ENCODE results near the gene SYNGAP1. TPM values are rescaled to one million over a fixed set of nuclear protein-coding genes. Genes with fewer than 3 reads are reported as not detected.

The SYNGAP1 gene
- total and polyA plus RNA-seq, 2 experiments from 2014 or later = 0.65 to 2.8 TPM

GRCh38 chr6:33411632-33412005, 8.2 kb upstream of the SYNGAP1 start:
- WGBS, 2 experiments (ENCODE audit: low coverage in 1 of 2, low lambda C conversion rate in 2 of 2, missing lambda C conversion rate in 2 of 2) = 45 to 46% methylated on average over 6 of the region's 6 CpGs
- Histone ChIP-seq H2AFZ (no peak overlapping the region), H3K4me1 (ENCODE audit: insufficient read depth) (peaks cover 22% of the 10 kb centered on the region; the same call in 1 of the 2 replicates), H4K20me1 (ENCODE audit: insufficient read depth) (no peaks in the 10 kb centered on the region), H3K27me3 (replicated peaks; ENCODE audit: insufficient read depth) (no peaks in the 10 kb centered on the region), H3K4me3 (peak overlapping the region; percentile 94), H3K27ac (peak overlapping the region; percentile 76), H3K9me3 (ENCODE audit: low read depth) (no peaks in the 10 kb centered on the region), H3K79me2 (ENCODE audit: insufficient read depth) (peaks cover 56% of the 10 kb centered on the region), H3K4me2 (ENCODE audit: unreplicated experiment) (peak overlapping the region; percentile 93), H3K9ac (peak overlapping the region; percentile 94), H3K9me2 (ENCODE audit: insufficient read depth) (no peaks in the 10 kb centered on the region), H3K36me3 (ENCODE audit: low read depth) (no peaks in the 10 kb centered on the region), H3F3A (ENCODE audit: insufficient read depth) (peaks cover 44% of the 10 kb centered on the region)
- DNase-seq = no peak
- in situ Hi-C loops (cut with MboI) = no loop called here
- no peak for TF ChIP-seq EZH2 (IDR thresholded peaks at IDR 0.05; ENCODE audit: insufficient read depth, poor library complexity, severe bottlenecking)
- TF ChIP-seq EZH2phosphoT487 (IDR thresholded peaks at IDR 0.05; ENCODE audit: insufficient read depth, low read depth) = no peak

- Histone ChIP-seq H3K79me2 (ENCODE audit: insufficient read depth) (peaks cover 61% of the 10 kb centered on the region), H3K4me2 (ENCODE audit: unreplicated experiment) (peak overlapping the region; percentile 93), H3F3A (ENCODE audit: insufficient read depth) (peaks cover 42% of the 10 kb centered on the region), H4K20me1 (ENCODE audit: insufficient read depth) (no peaks in the 10 kb centered on the region), H3K4me3 (peak overlapping the region; percentile 94), H3K9ac (peak overlapping the region; percentile 94), H2AFZ (no peak overlapping the region), H3K27ac (no peak overlapping the region; the same call in 1 of the 2 replicates), H3K27me3 (replicated peaks; ENCODE audit: insufficient read depth) (no peaks in the 10 kb centered on the region), H3K9me3 (ENCODE audit: low read depth) (no peaks in the 10 kb centered on the region), H3K9me2 (ENCODE audit: insufficient read depth) (no peaks in the 10 kb centered on the region), H3K36me3 (ENCODE audit: low read depth) (no peaks in the 10 kb centered on the region), H3K4me1 (ENCODE audit: insufficient read depth) (peaks cover 24% of the 10 kb centered on the region; the same call in 1 of the 2 replicates)
- DNase-seq = no peak
- in situ Hi-C loops (cut with MboI) = no loop called here
- TF ChIP-seq EZH2 (IDR thresholded peaks at IDR 0.05; ENCODE audit: insufficient read depth, poor library complexity, severe bottlenecking) (no peak), EZH2phosphoT487 (IDR thresholded peaks at IDR 0.05; ENCODE audit: insufficient read depth, low read depth) (no peak)
- 98% methylated on average over 10 of the region's 10 CpGs for WGBS, 2 experiments (ENCODE audit: low coverage in 1 of 2, low lambda C conversion rate in 2 of 2, missing lambda C conversion rate in 2 of 2)
Observed at GRCh38 chr6:33412140-33413009, 7.5 kb upstream of the SYNGAP1 start.

GRCh38 chr6:33413241-33414120, 6.4 kb upstream of the SYNGAP1 start:
- peaks cover 66% of the 10 kb centered on the region for H3K79me2 ChIP-seq (ENCODE audit: insufficient read depth)

GRCh38 chr6:33414592-33415271, 5.1 kb upstream of the SYNGAP1 start:
- H3F3A ChIP-seq (ENCODE audit: insufficient read depth) = peaks cover 28% of the 10 kb centered on the region
- H3K79me2 ChIP-seq (ENCODE audit: insufficient read depth) = peaks cover 77% of the 10 kb centered on the region
- no peak overlapping the region; the same call in 1 of the 2 replicates for H3K9ac ChIP-seq
- WGBS, 2 experiments (ENCODE audit: low coverage in 1 of 2, low lambda C conversion rate in 2 of 2, missing lambda C conversion rate in 2 of 2) = 56 to 58% methylated on average over 11 to 12 of the region's 12 CpGs
- peak; percentile 59 for DNase-seq
- no peaks in the 10 kb centered on the region for H3K36me3 ChIP-seq (ENCODE audit: low read depth)
- H3K9me3 ChIP-seq (ENCODE audit: low read depth) = no peaks in the 10 kb centered on the region
- no peak for TF ChIP-seq EZH2phosphoT487 (IDR thresholded peaks at IDR 0.05; ENCODE audit: insufficient read depth, low read depth)
- no peak for TF ChIP-seq EZH2 (IDR thresholded peaks at IDR 0.05; ENCODE audit: insufficient read depth, poor library complexity, severe bottlenecking)
- peaks cover 38% of the 10 kb centered on the region for H3K4me1 ChIP-seq (ENCODE audit: insufficient read depth)
- no peaks in the 10 kb centered on the region for H4K20me1 ChIP-seq (ENCODE audit: insufficient read depth)
- H2AFZ ChIP-seq = no peak overlapping the region
- H3K4me3 ChIP-seq = no peak overlapping the region
- in situ Hi-C loops (cut with MboI) = no loop called here
- H3K4me2 ChIP-seq (ENCODE audit: unreplicated experiment) = peak overlapping the region; percentile 11
- no peaks in the 10 kb centered on the region for H3K9me2 ChIP-seq (ENCODE audit: insufficient read depth)
- H3K27ac ChIP-seq = peak overlapping the region; percentile 24; the same call in 1 of the 2 replicates
- H3K27me3 ChIP-seq (replicated peaks; ENCODE audit: insufficient read depth) = no peaks in the 10 kb centered on the region

More at GRCh38 chr6:33413241-33414120, 6.4 kb upstream of the SYNGAP1 start:
- no peak overlapping the region for H3K4me2 ChIP-seq (ENCODE audit: unreplicated experiment)
- no peak overlapping the region for H3K4me3 ChIP-seq
- 90% methylated on average over 14 of the region's 14 CpGs for WGBS, 2 experiments (ENCODE audit: low coverage in 1 of 2, low lambda C conversion rate in 2 of 2, missing lambda C conversion rate in 2 of 2)
- TF ChIP-seq EZH2phosphoT487 (IDR thresholded peaks at IDR 0.05; ENCODE audit: insufficient read depth, low read depth) = no peak
- TF ChIP-seq EZH2 (IDR thresholded peaks at IDR 0.05; ENCODE audit: insufficient read depth, poor library complexity, severe bottlenecking) = no peak
- no peaks in the 10 kb centered on the region for H3K9me3 ChIP-seq (ENCODE audit: low read depth)
- H3K9ac ChIP-seq = no peak overlapping the region
- H3F3A ChIP-seq (ENCODE audit: insufficient read depth) = peaks cover 37% of the 10 kb centered on the region
- no peak overlapping the region; the same call in 1 of the 2 replicates for H3K27ac ChIP-seq
- H4K20me1 ChIP-seq (ENCODE audit: insufficient read depth) = no peaks in the 10 kb centered on the region
- H3K4me1 ChIP-seq (ENCODE audit: insufficient read depth) = peaks cover 25% of the 10 kb centered on the region
- in situ Hi-C loops (cut with MboI) = no loop called here
- H3K27me3 ChIP-seq (replicated peaks; ENCODE audit: insufficient read depth) = no peaks in the 10 kb centered on the region
- no peaks in the 10 kb centered on the region for H3K9me2 ChIP-seq (ENCODE audit: insufficient read depth)
- H3K36me3 ChIP-seq (ENCODE audit: low read depth) = no peaks in the 10 kb centered on the region
- H2AFZ ChIP-seq = no peak overlapping the region
- no peak for DNase-seq

Measured in GM23248 (cell line).